Ramos (cell line): ENCODE measurements around the gene CWF19L1.

ENCODE experiments used
- in situ Hi-C: fragments of 300-500 bp; cut with MboI; formaldehyde crosslinking; loops from one replicate; pipeline ENCODE4 v1.14.3; 2022; ENCODE audit warnings: low sequenced_read_pairs; ENCODE audit not compliant: unreplicated experiment

The CWF19L1 gene

GRCh38 chr10:100254191-100254590, 13.2 kb downstream of the CWF19L1 start:
- in situ Hi-C loops = no loop called here

- in situ Hi-C loops = no loop called here
Observed at GRCh38 chr10:100253041-100253440, 14.4 kb downstream of the CWF19L1 start.

- in situ Hi-C loops = no loop called here
Observed at GRCh38 chr10:100248820-100249219, 18.6 kb downstream of the CWF19L1 start.

- in situ Hi-C loops = no loop called here
Observed at GRCh38 chr10:100245484-100246220, 21.8 kb downstream of the CWF19L1 start.

GRCh38 chr10:100239851-100240250, 27.6 kb downstream of the CWF19L1 start:
- in situ Hi-C loops = no loop called here

- in situ Hi-C loops = no loop called here
Observed at GRCh38 chr10:100238429-100238828, 29.0 kb downstream of the CWF19L1 start.

GRCh38 chr10:100232101-100232500, 35.3 kb downstream of the CWF19L1 start:
- in situ Hi-C loops = no loop called here

GRCh38 chr10:100229819-100230422, 37.5 kb downstream of the CWF19L1 start:
- in situ Hi-C loops = no loop called here

- in situ Hi-C loops = no loop called here
Observed at GRCh38 chr10:100223879-100224278, 43.6 kb downstream of the CWF19L1 start.

GRCh38 chr10:100222529-100222928, 44.9 kb downstream of the CWF19L1 start:
- in situ Hi-C loops = no loop called here

- in situ Hi-C loops = no loop called here
Observed at GRCh38 chr10:100216006-100216405, 51.4 kb downstream of the CWF19L1 start.

GRCh38 chr10:100209303-100209702, 58.1 kb downstream of the CWF19L1 start:
- in situ Hi-C loops = no loop called here

GRCh38 chr10:100208276-100208675, 59.2 kb downstream of the CWF19L1 start:
- in situ Hi-C loops = no loop called here

GRCh38 chr10:100204370-100204769, 63.1 kb downstream of the CWF19L1 start:
- in situ Hi-C loops = no loop called here

GRCh38 chr10:100201549-100201948, 65.9 kb downstream of the CWF19L1 start:
- in situ Hi-C loops = no loop called here

GRCh38 chr10:100194711-100195110, 72.7 kb downstream of the CWF19L1 start:
- in situ Hi-C loops = no loop called here

- in situ Hi-C loops = no loop called here
Observed at GRCh38 chr10:100192350-100192749, 75.1 kb downstream of the CWF19L1 start.

GRCh38 chr10:100186253-100187212, 80.9 kb downstream of the CWF19L1 start:
- in situ Hi-C loops = no loop called here

- in situ Hi-C loops = no loop called here
Observed at GRCh38 chr10:100185364-100186252, 81.8 kb downstream of the CWF19L1 start, which contains the start of gene ERLIN1. TSS of gene ERLIN1 (minus strand) at chr10:100186029. CDS start at chr10:100185626, 403 bp downstream.

- in situ Hi-C loops = no loop called here
Observed at GRCh38 chr10:100184840-100185239, 82.6 kb downstream of the CWF19L1 start.
